GM15510 (cell line): ENCODE measurements around the gene GRB7.

Experiments used
- POLR2A ChIP-seq: IDR thresholded peaks from 3 replicates; pipeline ENCODE4 v1.6.1; 2011; ENCODE audit warnings: borderline replicate concordance; ENCODE audit not compliant: insufficient read length; ENCODE audit errors: extremely low read depth

The GRB7 gene

DNA sequence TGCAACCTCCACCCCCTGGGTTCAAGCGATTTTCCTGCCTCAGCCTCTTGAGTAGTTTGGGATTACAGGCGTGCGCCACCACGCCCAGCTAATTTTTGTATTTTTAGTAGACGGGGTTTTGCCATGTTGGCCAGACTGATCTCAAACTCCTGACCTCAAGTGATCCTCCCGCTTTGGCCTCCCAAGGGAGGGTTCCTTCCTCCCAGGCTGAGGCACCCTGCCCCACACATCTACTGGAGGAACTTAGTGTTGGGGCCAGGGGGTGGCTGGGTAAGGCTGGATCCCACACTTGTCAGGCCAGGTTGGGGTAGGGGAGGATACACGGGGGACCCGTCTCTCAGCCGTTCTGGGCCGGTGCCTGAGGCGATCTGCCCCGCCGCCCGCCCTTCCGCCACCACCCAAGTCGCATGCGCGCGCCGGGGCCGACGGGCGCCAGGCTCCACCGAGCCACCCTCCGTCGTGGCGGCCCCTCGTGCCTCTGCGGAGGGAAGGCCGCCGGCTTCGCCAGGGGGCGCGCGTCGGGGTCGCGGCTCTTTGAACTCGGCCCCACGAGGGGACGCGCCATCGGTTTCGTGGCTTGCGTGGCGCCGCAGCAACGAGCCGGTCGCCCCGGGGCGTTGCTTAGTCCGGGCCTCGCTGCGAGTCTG lies 15.9 kb downstream of the GRB7 start:
- peak; percentile 65 for TF ChIP-seq POLR2A

DNA sequence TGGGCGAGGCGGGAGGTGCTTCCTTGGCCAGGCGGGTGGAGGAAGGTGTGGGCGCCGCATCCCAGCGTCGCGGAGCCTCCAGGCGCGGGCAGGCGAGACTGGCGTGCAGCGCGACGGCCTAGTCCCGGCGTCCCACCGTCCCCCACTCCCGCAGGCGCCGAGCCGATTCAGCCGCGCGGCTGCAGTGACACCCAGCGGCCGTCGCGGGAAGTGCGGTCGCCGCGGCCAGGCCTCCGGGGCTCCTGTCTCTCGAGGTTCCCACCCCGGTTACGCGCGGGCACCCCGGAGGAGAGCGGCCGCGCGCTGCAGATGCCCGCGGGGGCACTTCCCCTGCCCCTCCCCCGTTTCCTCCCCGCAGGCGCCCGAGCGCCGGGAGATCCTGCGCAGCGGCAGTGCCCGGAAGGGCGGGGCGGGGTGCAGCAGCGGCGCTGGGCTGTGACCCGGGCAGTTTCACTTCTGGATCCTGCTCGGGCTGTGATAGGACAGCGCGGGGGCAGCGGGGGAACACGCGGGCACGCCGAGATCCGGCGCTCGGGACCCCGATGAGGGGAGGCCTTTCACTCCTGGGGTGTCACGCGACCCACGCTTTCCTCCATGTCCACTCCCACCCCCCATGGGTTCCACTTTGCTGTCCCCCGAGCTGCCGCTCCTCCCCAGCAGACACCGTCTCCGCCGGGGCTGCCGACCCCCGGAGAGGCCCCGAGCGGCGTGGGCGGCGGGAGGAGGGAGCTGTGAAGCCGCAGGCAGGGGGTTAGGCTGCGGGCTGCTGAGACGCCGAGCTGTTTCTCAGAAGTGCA lies 16.6 kb downstream of the GRB7 start:
- peak; percentile 45 for TF ChIP-seq POLR2A

DNA sequence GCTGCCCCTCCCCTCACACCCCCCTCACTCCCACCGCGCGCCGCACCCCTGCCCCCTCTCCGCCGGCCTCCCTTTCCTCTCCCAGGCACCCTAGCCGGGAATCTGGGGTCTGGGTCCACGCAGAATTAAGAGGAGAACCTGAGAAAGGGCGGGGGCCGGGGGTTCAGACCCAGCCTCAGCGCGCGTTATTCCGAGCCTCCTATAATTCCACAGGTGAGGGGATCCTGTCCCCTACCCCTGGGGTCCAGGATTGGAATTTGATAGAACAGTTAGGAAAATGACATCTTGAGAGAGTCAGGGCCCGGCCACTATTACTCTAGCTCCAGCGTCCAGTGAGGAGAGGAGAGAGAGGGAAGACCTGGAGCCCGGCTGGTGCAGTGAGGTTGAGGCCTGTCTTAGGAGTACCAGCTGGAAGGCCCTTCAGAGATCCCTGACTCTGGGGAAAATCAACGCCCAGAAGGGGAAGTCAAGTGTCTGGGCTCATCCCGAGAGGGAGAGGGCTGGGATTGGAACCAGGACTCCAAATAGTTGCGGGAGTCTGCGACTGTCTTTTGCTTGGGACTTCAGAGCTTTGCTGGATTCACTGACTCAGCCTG lies 17.3 kb downstream of the GRB7 start:
- TF ChIP-seq POLR2A: no peak

- peak; percentile 30 for TF ChIP-seq POLR2A
Observed at GRCh38 chr17:39755554-39756379, 18.0 kb downstream of the GRB7 start.

- peak; percentile 10 for TF ChIP-seq POLR2A
Observed at GRCh38 chr17:39756380-39757079, 18.8 kb downstream of the GRB7 start.

GRCh38 chr17:39757176-39757662 lies 19.5 kb downstream of the GRB7 start:
- no peak for TF ChIP-seq POLR2A

DNA sequence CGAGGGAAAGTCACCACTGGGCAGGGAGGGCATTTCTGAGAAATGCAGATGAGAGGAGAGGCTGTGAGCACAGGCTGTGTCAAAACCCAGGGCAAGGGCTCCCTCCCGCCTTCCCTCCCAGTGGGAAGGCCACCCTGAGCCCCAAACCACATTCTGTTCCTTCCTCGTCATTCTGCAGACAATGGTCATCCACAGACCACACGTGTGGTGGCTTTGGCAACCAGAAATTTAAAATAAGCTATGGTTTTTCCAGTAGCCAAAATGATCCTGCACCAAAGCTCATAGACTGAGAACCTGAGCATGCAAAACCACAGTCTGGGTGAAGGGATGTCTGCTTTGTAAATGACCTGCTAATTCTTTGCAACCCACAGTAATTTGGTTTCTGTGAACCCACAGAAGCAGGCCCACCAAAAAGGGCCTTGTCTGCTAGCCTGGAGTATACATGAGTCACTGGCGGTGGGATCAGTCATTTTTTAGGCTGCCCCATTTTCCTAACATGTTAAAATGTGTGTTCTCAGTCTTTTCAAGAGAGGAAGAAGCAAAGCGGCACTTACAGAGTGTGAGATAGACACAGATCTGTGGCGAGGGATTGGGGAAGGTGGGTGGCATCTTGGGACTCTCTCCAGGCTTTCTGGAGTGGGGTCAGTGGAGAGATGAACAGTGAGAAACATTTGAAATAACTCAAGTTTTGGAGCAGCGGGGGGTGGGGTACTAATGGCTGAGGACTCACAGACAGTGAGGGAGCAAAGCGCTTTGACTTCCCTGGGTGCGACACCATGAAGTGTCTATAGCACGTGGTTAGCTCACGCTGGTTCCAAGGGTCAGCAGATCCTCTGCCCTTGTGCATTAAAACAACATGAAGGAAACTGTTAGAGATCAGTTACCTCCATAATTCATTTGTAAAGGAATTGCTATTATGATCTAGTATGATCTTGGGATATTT lies 20.5 kb downstream of the GRB7 start:
- peak; percentile 17 for TF ChIP-seq POLR2A

GRCh38 chr17:39759204-39759603 lies 21.5 kb downstream of the GRB7 start:
- TF ChIP-seq POLR2A: no peak

DNA sequence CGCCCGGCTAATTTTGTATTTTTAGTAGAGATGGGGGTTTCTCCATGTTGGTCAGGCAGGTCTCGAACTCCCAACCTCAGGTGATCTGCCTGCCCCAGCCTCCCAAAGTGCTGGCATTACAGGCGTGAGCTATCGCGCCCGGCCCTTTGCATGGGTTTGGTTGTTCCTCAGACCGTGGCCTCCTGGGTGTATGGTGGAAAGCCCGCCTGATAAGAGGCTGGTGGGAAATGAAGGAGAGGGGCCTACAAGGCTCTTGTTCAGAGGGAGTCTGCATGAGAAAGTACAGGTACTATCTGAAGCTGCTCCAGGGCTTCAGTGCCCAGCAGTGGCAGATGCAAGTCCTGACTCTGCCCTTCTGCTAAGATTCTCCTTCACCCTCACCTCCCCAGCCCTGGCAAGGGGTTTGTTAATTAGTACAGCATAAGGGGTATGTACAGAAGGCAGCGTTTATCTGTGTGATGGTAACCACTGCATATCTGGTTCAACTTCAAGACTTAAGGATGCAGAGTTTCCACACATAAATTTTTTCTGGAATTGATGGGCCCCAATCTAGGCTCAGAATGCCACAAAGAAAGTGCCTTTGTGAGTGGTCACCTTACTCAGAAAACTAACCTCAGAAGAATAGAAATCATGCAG lies 24.2 kb downstream of the GRB7 start:
- TF ChIP-seq POLR2A: no peak

DNA sequence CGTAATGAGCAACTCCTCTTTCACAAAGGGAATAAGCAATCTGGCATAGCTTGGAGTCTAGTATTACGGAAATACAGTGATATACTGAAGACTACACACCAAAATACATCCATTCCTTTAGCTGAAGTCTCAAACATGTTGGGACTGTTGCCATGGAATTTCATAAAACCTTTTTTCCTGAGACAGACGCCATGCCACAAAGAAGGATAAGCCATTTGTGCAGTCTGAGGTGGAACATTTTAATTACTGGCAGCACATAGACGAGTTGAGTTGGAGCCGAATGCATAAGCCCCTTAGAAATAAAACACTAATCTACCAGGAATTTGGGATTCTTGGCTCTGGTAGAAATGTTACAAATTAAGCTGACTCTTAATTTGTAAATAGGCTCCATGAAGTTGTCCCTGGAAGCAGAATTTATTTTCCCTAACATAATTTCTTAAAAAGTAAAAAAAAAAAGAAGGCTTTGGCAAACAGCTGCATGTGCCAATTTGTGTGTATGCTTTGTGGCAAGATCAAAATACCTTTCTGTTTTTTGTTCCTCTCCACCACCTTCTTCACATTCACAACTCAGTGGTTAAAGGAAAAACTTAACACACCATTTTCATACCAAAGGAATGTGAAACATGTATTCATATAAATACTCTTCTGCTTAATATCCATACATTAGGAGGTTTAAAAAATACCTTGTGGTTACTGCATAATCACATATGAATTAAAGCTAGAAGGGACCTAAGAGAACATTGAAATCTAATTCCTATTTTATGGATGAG lies 25.5 kb downstream of the GRB7 start:
- no peak for TF ChIP-seq POLR2A

DNA sequence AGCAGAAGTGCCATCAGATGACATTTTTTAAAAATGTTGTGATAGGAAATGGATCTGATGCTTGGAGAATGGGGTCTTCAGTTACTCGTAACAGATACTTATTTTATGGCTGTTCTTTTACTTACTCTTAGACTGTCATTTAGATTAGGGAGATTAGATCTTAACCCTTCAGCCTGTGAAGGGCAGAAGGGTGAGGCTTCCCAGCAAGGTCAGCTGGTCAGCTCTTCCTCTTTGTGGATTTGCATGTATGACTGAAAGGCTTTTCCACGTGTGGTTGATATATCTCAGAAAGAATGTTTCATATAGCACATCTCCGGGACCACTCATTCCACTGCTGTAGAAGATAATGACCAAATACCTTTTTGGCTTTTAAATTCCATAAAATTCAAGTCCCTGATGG lies 27.4 kb downstream of the GRB7 start:
- no peak for TF ChIP-seq POLR2A

DNA sequence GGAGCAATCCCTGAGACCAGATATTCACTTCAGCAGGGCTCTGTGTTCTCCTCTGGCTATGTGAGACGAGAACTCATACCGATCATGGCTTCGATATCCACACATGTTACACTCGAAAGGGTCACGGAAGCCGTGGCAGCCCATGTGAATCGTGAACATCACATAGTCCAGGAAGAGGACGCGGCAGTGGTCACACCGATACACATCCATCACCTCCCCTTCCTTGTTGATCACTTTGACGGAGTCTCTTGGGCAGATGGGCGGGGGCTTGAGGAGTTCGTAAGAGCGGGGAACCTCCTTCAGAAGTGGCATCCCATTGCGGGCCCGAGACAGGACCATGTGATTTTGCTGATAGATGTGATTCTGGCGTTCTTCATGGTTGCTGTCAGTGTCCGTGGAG lies 28.0 kb downstream of the GRB7 start:
- no peak for TF ChIP-seq POLR2A

- TF ChIP-seq POLR2A: no peak
Observed at GRCh38 chr17:39767147-39767546, 29.4 kb downstream of the GRB7 start.
